Endothelial cell of umbilical vein (primary cell): ENCODE data around the gene CHGA. TPM values are rescaled to one million over a fixed set of nuclear protein-coding genes. Genes with fewer than 3 reads are reported as not detected.

Experiments used
- BruUV-seq: library from RNA; stranded (reverse); fragments of 400-500 nt; replicated peaks from 2 replicates; lab custom pipeline; 2021; lab: Mats Ljungman, UMichigan
- CTCF ChIA-PET: fragments of 300-600, 350-600 bp; sonication (Branson Sonifier 250); formaldehyde crosslinking; loops from one replicate; lab custom pipeline; 2021; ENCODE audit warnings: antibody characterized with exemption, inconsistent platforms; lab: Charles Lee
- POLR2A ChIA-PET: fragments of 300-600, 350-600 bp; sonication (Branson Sonifier 250); formaldehyde crosslinking; loops from one replicate; lab custom pipeline; 2021; ENCODE audit warnings: antibody characterized with exemption, inconsistent platforms; lab: Charles Lee
- DNase-seq: peaks from one replicate; pipeline ENCODE4 v3.0.0-alpha.2; 2011; ENCODE audit warnings: low read depth, low spot score
- FAIRE-seq: peaks from 2 replicates; lab custom pipeline; 2011; peaks lifted over from hg19 to GRCh38; lab: Jason Lieb, UNC
- H2AFZ ChIP-seq: 2 replicates; pipeline ENCODE4 v1.6.0; 2012; ENCODE audit warnings: low read depth, low read length, control low read depth, inconsistent platforms
- H3K27ac ChIP-seq: 2 replicates; pipeline ENCODE4 v1.5.1; 2011; ENCODE audit warnings: low read depth, mild to moderate bottlenecking, control low read depth, low read length, moderate library complexity; ENCODE audit not compliant: insufficient read depth
- H3K27me3 ChIP-seq, 2 experiments: 2 replicates each; pipeline versions ENCODE4 v1.6.0 to v1.6.1; 2011; ENCODE audit warnings: low read length in 2 of 2, mixed read lengths in 1 of 2; ENCODE audit not compliant: control insufficient read depth in 2 of 2, insufficient read depth in 2 of 2
- H3K36me3 ChIP-seq, 2 experiments: 2 replicates in 1 of 2; 3 replicates in 1 of 2; pipeline ENCODE4 v1.5.1; 2011; ENCODE audit warnings: low read length in 2 of 2, mild to moderate bottlenecking in 1 of 2, moderate library complexity in 1 of 2; ENCODE audit not compliant: control insufficient read depth in 2 of 2, insufficient read depth in 2 of 2; ENCODE audit errors: extremely low read depth in 1 of 2
- H3K4me1 ChIP-seq: 3 replicates; pipeline ENCODE4 v1.5.1; 2011; ENCODE audit warnings: mild to moderate bottlenecking, low read length; ENCODE audit not compliant: control insufficient read depth, insufficient read depth; ENCODE audit errors: extremely low read depth
- H3K4me2 ChIP-seq: 2 replicates; pipeline ENCODE4 v1.6.1; 2011; ENCODE audit warnings: low read length, control low read depth, mixed read lengths; ENCODE audit not compliant: insufficient read depth
- H3K4me3 ChIP-seq, 3 experiments: fragments of 200-600 bp in 1 of 3; sonication (generic), shearing (Covaris generic) in 1 of 3; replicated peaks in 1 of 3; 2 replicates each; pipeline ENCODE4 v1.5.1; 2011 to 2016; ENCODE audit warnings: control low read depth in 3 of 3, low read length in 3 of 3, mild to moderate bottlenecking in 2 of 3, inconsistent platforms in 1 of 3, low read depth in 1 of 3, moderate library complexity in 1 of 3; ENCODE audit not compliant: insufficient read depth in 1 of 3
- H3K79me2 ChIP-seq: 2 replicates; pipeline ENCODE4 v1.6.0; 2012; ENCODE audit warnings: low read length, inconsistent platforms; ENCODE audit not compliant: control insufficient read depth, insufficient read depth
- H3K9ac ChIP-seq: replicated peaks from 2 replicates; pipeline ENCODE3; 2011; ENCODE audit warnings: low read length, control low read depth; ENCODE audit not compliant: insufficient read depth; ENCODE audit errors: extremely low read depth
- H3K9me1 ChIP-seq: replicated peaks from 3 replicates; pipeline ENCODE4 v1.6.0; 2011; ENCODE audit warnings: mild to moderate bottlenecking, low read length; ENCODE audit not compliant: control insufficient read depth, insufficient read depth; ENCODE audit errors: extremely low read depth
- H3K9me3 ChIP-seq: replicated peaks from 2 replicates; pipeline ENCODE4 v1.5.1; 2012; ENCODE audit warnings: low read length, inconsistent platforms; ENCODE audit not compliant: control insufficient read depth, insufficient read depth
- H4K20me1 ChIP-seq: replicated peaks from 2 replicates; pipeline ENCODE3; 2011; ENCODE audit warnings: mild to moderate bottlenecking, low read length; ENCODE audit not compliant: control insufficient read depth, insufficient read depth; ENCODE audit errors: extremely low read depth
- EZH2 ChIP-seq: IDR thresholded peaks from 2 replicates; pipeline ENCODE4 v1.6.1; 2012; ENCODE audit warnings: borderline replicate concordance, low read depth, mild to moderate bottlenecking, moderate library complexity, low read length, inconsistent platforms; ENCODE audit not compliant: severe bottlenecking
- FOS ChIP-seq: IDR thresholded peaks from 2 replicates; pipeline ENCODE4 v1.6.1; 2011; ENCODE audit warnings: mild to moderate bottlenecking, low read length, moderate library complexity, borderline replicate concordance; ENCODE audit not compliant: insufficient read depth
- GATA2 ChIP-seq: IDR thresholded peaks from 2 replicates; pipeline ENCODE4 v1.7.0; 2011; ENCODE audit warnings: low read depth, mild to moderate bottlenecking, moderate library complexity, mixed read lengths, low read length; ENCODE audit not compliant: insufficient read length, insufficient read depth
- JUN ChIP-seq: IDR thresholded peaks from 2 replicates; pipeline ENCODE4 v1.6.1; 2011; ENCODE audit warnings: borderline replicate concordance, low read depth; ENCODE audit not compliant: insufficient read length, insufficient read depth
- MAX ChIP-seq: IDR thresholded peaks from 2 replicates; pipeline ENCODE4 v1.6.1; 2011; ENCODE audit not compliant: insufficient read depth, insufficient read length
- MYC ChIP-seq: IDR thresholded peaks from one replicate; pipeline ENCODE4 v1.6.1; 2011; ENCODE audit warnings: mild to moderate bottlenecking, low read depth, low read length
- POLR2A ChIP-seq: IDR thresholded peaks from 2 replicates; pipeline ENCODE4 v1.6.1; 2012; ENCODE audit warnings: low read depth, mild to moderate bottlenecking, control low read depth, low read length
- POLR2AphosphoS5 ChIP-seq: IDR thresholded peaks from 2 replicates; pipeline ENCODE4 v1.6.1; 2012; ENCODE audit warnings: low read depth, mild to moderate bottlenecking, control low read depth, low read length, moderate library complexity; ENCODE audit not compliant: insufficient read depth
- dilution Hi-C: fragments of 300-500 bp; cut with MboI; formaldehyde crosslinking; loops from one replicate; pipeline ENCODE4 v1.15.0; 2019; ENCODE audit warnings: low sequenced_read_pairs; ENCODE audit not compliant: extremely low pct_ligation_motif_present
- intact Hi-C: fragments of 100-400 bp; cut with micrococcal nuclease; formaldehyde crosslinking; loops from one replicate; pipeline ENCODE4 v1.10.0; 2022
- polyA plus RNA-seq, 4 experiments: library from polyadenylated mRNA; depleted of rRNA in 3 of 4; stranded (reverse) in 3 of 4; unstranded in 1 of 4; fragments of >200 nt; gene quantifications; 2 replicates each; pipeline versions ENCODE4 v1.2.1 to v1.2.3, GENCODE V29; 2011 to 2012; ENCODE audit warnings: missing spikeins in 1 of 4
- total RNA-seq: library from RNA; stranded (reverse); gene quantifications from 2 replicates; pipeline ENCODE4 v1.2.3, GENCODE V29; 2021
- TF ChIP-seq, protein P1 (sequence below), 2 donors: IDR thresholded peaks; 1 replicate in 1 of 2; 2 replicates in 1 of 2; pipeline ENCODE4 v1.5.1; 2011; ENCODE audit warnings: low read length in 2 of 2, mild to moderate bottlenecking in 2 of 2, moderate library complexity in 2 of 2, control low read depth in 1 of 2, inconsistent platforms in 1 of 2, low read depth in 1 of 2; ENCODE audit not compliant: insufficient read depth in 1 of 2; ENCODE audit errors: extremely low read depth in 1 of 2

The CHGA gene
- total and polyA plus RNA-seq, 2 donors (not counting 3 experiments of a cell fraction or from before 2014, with no cell fraction given): not detected

DNA sequence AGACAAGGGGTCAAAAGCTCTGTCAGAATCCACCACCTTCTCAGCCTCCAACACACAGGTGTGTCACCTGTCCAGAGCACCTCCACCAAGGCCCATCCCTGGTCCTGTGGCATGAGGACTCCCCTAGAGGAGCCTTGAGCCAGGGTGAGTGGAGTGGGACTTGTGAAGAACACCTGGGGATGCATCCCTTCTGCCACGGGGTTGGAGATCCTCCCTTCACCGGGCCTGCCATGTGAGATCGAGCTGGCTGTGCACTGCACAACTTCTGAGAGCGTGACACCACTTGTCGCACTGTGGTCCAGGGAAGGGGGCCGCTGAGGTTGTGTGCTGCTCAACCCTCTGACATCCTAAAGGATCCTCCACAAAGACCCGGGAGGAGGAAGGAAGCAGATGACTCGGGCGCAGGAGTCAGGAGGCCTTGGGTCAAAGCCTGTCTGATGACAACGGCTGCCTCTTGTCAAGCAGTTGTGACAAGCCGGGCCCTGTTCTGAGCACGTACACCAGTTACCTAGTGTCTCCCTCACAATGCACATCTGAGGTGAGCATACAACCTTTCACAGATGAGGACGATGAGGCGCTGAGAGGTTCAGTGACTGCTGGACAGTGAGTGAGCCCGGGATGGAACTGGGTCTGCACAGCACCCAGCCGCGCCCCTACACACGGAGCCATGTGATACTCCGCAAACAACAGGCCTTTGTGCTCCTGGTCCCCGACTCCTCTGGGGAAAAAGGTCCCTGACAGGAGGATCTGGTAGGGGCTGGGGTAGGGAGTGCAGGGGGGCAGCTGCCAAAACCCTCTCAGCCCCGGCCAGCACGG lies 35.6 kb downstream of the CHGA start:
- Histone ChIP-seq H3K4me2 (no peak overlapping the region), H3K9me1 (no peaks in the 10 kb centered on the region), H2AFZ (no peak overlapping the region), H3K79me2 (no peaks in the 10 kb centered on the region), H3K36me3 (peaks cover 0 to 2% of the 10 kb centered on the region in 2 experiments), H4K20me1 (no peaks in the 10 kb centered on the region), H3K9ac (no peak overlapping the region), H3K9me3 (no peaks in the 10 kb centered on the region), H3K27me3 (no peaks in the 10 kb centered on the region), H3K27ac (no peak overlapping the region), H3K4me1 (peaks cover 8% of the 10 kb centered on the region), H3K4me3 (no peak overlapping the region)
- CTCF ChIA-PET: interaction anchor here (1.4 kb wide), 1 partner anchor 155 kb away, joined by 7 read pairs; no protein-coding TSS in a partner anchor
- FAIRE-seq (no peak), DNase-seq (no peak)
- TF ChIP-seq GATA2 (no peak), POLR2AphosphoS5 (no peak), MYC (no peak), FOS (no peak), EZH2 (no peak), MAX (no peak), JUN (no peak), POLR2A (no peak)
- TF ChIP-seq, protein P1, sequence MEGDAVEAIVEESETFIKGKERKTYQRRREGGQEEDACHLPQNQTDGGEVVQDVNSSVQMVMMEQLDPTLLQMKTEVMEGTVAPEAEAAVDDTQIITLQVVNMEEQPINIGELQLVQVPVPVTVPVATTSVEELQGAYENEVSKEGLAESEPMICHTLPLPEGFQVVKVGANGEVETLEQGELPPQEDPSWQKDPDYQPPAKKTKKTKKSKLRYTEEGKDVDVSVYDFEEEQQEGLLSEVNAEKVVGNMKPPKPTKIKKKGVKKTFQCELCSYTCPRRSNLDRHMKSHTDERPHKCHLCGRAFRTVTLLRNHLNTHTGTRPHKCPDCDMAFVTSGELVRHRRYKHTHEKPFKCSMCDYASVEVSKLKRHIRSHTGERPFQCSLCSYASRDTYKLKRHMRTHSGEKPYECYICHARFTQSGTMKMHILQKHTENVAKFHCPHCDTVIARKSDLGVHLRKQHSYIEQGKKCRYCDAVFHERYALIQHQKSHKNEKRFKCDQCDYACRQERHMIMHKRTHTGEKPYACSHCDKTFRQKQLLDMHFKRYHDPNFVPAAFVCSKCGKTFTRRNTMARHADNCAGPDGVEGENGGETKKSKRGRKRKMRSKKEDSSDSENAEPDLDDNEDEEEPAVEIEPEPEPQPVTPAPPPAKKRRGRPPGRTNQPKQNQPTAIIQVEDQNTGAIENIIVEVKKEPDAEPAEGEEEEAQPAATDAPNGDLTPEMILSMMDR (IDR thresholded peaks at IDR 0.05; ENCODE audit: extremely low read depth in 1 of 2, insufficient read depth in 1 of 2, low read depth in 1 of 2, low read length in 2 of 2): no peak
- POLR2A ChIA-PET: no interaction called here
- dilution Hi-C loops: loop anchor here (25.0 kb wide), 1 partner anchor 179 kb away; no protein-coding TSS in a partner anchor
- intact Hi-C loops: no loop called here
- no TSS peak for BruUV-seq
